Loucy (cell line): ENCODE results near the gene NRXN3.

Experiments used
- EZH2phosphoT487 ChIP-seq: fragments of 200-600 bp; IDR thresholded peaks from 2 replicates; pipeline ENCODE4 v1.6.1; 2018; ENCODE audit warnings: antibody characterized with exemption, mild to moderate bottlenecking, moderate library complexity, borderline replicate concordance
- TF ChIP-seq, protein P1 (sequence below): fragments of 200-600 bp; sonication (generic); conservative IDR thresholded peaks from 2 replicates; pipeline ENCODE4 v1.5.1; 2014; ENCODE audit warnings: mild to moderate bottlenecking, antibody characterized with exemption, low read length

DNA sequence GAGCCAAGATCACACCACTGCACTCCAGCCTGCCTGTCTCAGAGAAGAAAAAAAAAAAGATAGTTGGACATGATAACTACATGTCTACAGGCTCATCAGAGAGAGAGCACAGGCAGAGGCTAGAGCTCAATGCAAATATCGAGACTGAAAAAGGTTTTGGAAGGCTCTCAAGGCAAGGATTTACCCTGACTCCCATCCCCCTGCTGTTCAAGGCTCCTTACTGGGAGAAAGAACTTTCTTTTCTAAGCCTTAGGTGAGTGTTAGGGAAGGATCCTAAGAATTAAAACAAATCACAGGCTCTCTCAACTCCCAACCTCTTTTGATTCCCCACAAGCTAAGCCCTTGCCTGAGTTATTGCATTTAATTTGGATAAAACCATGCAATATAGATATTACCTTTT, 1516.0 kb downstream of the NRXN3 start:
- TF ChIP-seq, protein P1, sequence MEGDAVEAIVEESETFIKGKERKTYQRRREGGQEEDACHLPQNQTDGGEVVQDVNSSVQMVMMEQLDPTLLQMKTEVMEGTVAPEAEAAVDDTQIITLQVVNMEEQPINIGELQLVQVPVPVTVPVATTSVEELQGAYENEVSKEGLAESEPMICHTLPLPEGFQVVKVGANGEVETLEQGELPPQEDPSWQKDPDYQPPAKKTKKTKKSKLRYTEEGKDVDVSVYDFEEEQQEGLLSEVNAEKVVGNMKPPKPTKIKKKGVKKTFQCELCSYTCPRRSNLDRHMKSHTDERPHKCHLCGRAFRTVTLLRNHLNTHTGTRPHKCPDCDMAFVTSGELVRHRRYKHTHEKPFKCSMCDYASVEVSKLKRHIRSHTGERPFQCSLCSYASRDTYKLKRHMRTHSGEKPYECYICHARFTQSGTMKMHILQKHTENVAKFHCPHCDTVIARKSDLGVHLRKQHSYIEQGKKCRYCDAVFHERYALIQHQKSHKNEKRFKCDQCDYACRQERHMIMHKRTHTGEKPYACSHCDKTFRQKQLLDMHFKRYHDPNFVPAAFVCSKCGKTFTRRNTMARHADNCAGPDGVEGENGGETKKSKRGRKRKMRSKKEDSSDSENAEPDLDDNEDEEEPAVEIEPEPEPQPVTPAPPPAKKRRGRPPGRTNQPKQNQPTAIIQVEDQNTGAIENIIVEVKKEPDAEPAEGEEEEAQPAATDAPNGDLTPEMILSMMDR = no peak
- no peak for TF ChIP-seq EZH2phosphoT487
